Neuronal stem cell (in vitro differentiated cells): ENCODE results near the gene CTAG1A.
"Not testable (repeated sequence)": the region's sequence is repeated elsewhere in the genome, so short reads cannot be mapped to it uniquely, and the experiment has no call there.

ENCODE experiments used
- DNase-seq: peaks from one replicate; pipeline ENCODE4 v3.0.0-alpha.2; 2013; ENCODE audit warnings: low spot score
- H2AFZ ChIP-seq: one replicate; pipeline ENCODE4 v1.6.1; 2013; ENCODE audit warnings: mild to moderate bottlenecking, low read length, inconsistent platforms
- H2AK5ac ChIP-seq: 2 replicates; pipeline ENCODE4 v1.6.1; 2013; ENCODE audit warnings: low read depth, mild to moderate bottlenecking, inconsistent platforms, low read length, moderate library complexity, mixed read lengths
- H2BK120ac ChIP-seq: 2 replicates; pipeline ENCODE4 v1.6.1; 2013; ENCODE audit warnings: low read depth, mild to moderate bottlenecking, inconsistent platforms, low read length, moderate library complexity, mixed read lengths
- H2BK12ac ChIP-seq: one replicate; pipeline ENCODE4 v1.6.1; 2013; ENCODE audit warnings: low read length, inconsistent platforms
- H2BK15ac ChIP-seq: 2 replicates; pipeline ENCODE4 v1.6.1; 2013; ENCODE audit warnings: mild to moderate bottlenecking, low read length, inconsistent platforms, mixed read lengths
- H2BK5ac ChIP-seq: one replicate; pipeline ENCODE4 v1.6.1; 2013; ENCODE audit warnings: inconsistent platforms, mild to moderate bottlenecking, low read length, moderate library complexity
- H3K14ac ChIP-seq: one replicate; pipeline ENCODE4 v1.6.1; 2013; ENCODE audit warnings: low read length, inconsistent platforms
- H3K18ac ChIP-seq: 2 replicates; pipeline ENCODE4 v1.6.1; 2013; ENCODE audit warnings: low read length, inconsistent platforms
- H3K23ac ChIP-seq: 2 replicates; pipeline ENCODE4 v1.6.1; 2013; ENCODE audit warnings: low read depth, mild to moderate bottlenecking, mixed read lengths, low read length, inconsistent platforms; ENCODE audit not compliant: poor library complexity
- H3K27ac ChIP-seq: replicated peaks from 3 replicates; pipeline ENCODE4 v1.5.1; 2013; ENCODE audit warnings: low read length, inconsistent platforms
- H3K27me3 ChIP-seq, 3 experiments: 2 replicates each; pipeline ENCODE4 v1.6.1; 2013; ENCODE audit warnings: low read length in 3 of 3, mild to moderate bottlenecking in 2 of 3, inconsistent platforms in 1 of 3, low read depth in 1 of 3, mixed read lengths in 1 of 3, moderate library complexity in 1 of 3; ENCODE audit not compliant: control insufficient read depth in 3 of 3, insufficient read depth in 3 of 3
- H3K36me3 ChIP-seq, 2 donors: replicated peaks in 1 of 2; 2 replicates each; pipeline ENCODE4 v1.6.1; 2013; ENCODE audit warnings: low read length in 2 of 2; ENCODE audit not compliant: control insufficient read depth in 2 of 2, insufficient read depth in 2 of 2
- H3K4ac ChIP-seq: 2 replicates; pipeline ENCODE4 v1.6.1; 2013; ENCODE audit warnings: inconsistent platforms, mild to moderate bottlenecking, low read length, moderate library complexity
- H3K4me1 ChIP-seq, 2 donors: 1 replicate in 1 of 2; 2 replicates in 1 of 2; pipeline ENCODE4 v1.6.1; 2013; ENCODE audit warnings: low read length in 2 of 2, low read depth in 1 of 2; ENCODE audit not compliant: control insufficient read depth in 2 of 2, insufficient read depth in 1 of 2
- H3K4me2 ChIP-seq: one replicate; pipeline ENCODE4 v1.6.1; 2013; ENCODE audit warnings: mild to moderate bottlenecking, low read length, inconsistent platforms; ENCODE audit not compliant: insufficient read depth, poor library complexity, severe bottlenecking
- H3K4me3 ChIP-seq, 2 donors: 2 replicates each; pipeline ENCODE4 v1.5.1; 2013; ENCODE audit warnings: low read length in 2 of 2, mild to moderate bottlenecking in 2 of 2, inconsistent platforms in 1 of 2, moderate library complexity in 1 of 2
- H3K79me1 ChIP-seq: one replicate; pipeline ENCODE4 v1.6.1; 2013; ENCODE audit warnings: low read depth, mild to moderate bottlenecking, inconsistent platforms, low read length, moderate library complexity
- H3K9ac ChIP-seq: one replicate; pipeline ENCODE4 v1.6.1; 2013; ENCODE audit warnings: mild to moderate bottlenecking, low read depth, low read length, inconsistent platforms; ENCODE audit not compliant: poor library complexity
- H3K9me3 ChIP-seq, 2 donors: replicated peaks in 1 of 2; 2 replicates each; pipeline versions ENCODE3 to v1.6.1; 2013; ENCODE audit warnings: low read length in 2 of 2, mild to moderate bottlenecking in 2 of 2, inconsistent platforms in 1 of 2, low read depth in 1 of 2, mixed read lengths in 1 of 2, moderate library complexity in 1 of 2; ENCODE audit not compliant: control insufficient read depth in 2 of 2, insufficient read depth in 1 of 2
- H4K8ac ChIP-seq: one replicate; pipeline ENCODE4 v1.6.1; 2013; ENCODE audit warnings: low read depth, mild to moderate bottlenecking, inconsistent platforms, low read length, moderate library complexity
- H4K91ac ChIP-seq: one replicate; pipeline ENCODE4 v1.6.1; 2013; ENCODE audit warnings: low read length, low read depth, mild to moderate bottlenecking, inconsistent platforms; ENCODE audit not compliant: poor library complexity
- WGBS, 2 donors: extraction: QIAGEN DNeasy Blood & Tissue Kit; methylation state at CpG; one replicate each; pipeline ENCODE4 v1.1.7; 2013; ENCODE audit warnings: missing lambda C conversion rate in 2 of 2, mixed read lengths in 1 of 2; ENCODE audit not compliant: insufficient read length in 2 of 2, insufficient replicate concordance in 1 of 2; ENCODE audit errors: extremely low coverage in 2 of 2; 5-methylcytosine and 5-hydroxymethylcytosine counted together

The CTAG1A gene

DNA sequence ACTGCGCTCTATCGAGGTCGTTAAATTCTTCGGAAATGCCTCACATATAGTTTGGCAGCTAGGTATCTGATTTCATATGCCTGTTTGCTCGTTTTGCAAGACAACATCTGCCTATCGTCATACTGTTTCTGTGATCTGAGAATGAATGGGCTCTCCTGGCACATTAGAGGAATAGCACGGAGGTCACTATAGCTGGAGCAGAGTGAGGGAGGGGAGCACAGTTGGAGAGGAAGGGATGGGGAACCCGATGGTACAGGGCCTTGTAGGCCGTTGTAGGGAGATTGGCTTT, 37.0 kb upstream of the CTAG1A start:
- H2BK12ac ChIP-seq: no peak overlapping the region
- peaks cover 0 to 3% (median 0%) of the 10 kb centered on the region in 3 experiments for H3K27me3 ChIP-seq
- H3K36me3 ChIP-seq: peaks cover 6 to 23% of the 10 kb centered on the region in 2 donors
- H4K8ac ChIP-seq: no peak overlapping the region
- H3K27ac ChIP-seq: no peak overlapping the region
- peak overlapping the region; percentile 82 to 95 for H3K4me3 ChIP-seq
- no peak overlapping the region for H3K4ac ChIP-seq
- DNase-seq: no peak
- no peak overlapping the region for H4K91ac ChIP-seq
- no peak overlapping the region for H3K23ac ChIP-seq
- peak overlapping the region; percentile 97 for H2AFZ ChIP-seq
- H2BK120ac ChIP-seq: no peak overlapping the region
- no peak overlapping the region for H2BK15ac ChIP-seq
- peak overlapping the region; percentile 58 for H3K4me2 ChIP-seq
- no peaks in the 10 kb centered on the region for H3K9me3 ChIP-seq
- no peak overlapping the region for H2BK5ac ChIP-seq
- peaks cover 4 to 5% of the 10 kb centered on the region in 2 donors for H3K4me1 ChIP-seq
- H3K9ac ChIP-seq: peak overlapping the region; percentile 24
- whole genome bisulfite sequencing, 2 donors: no CpG with 5 or more reads among the region's 9 CpGs
- no peak overlapping the region for H3K14ac ChIP-seq
- no peak overlapping the region for H3K18ac ChIP-seq
- H2AK5ac ChIP-seq: no peak overlapping the region
- peaks cover 3% of the 10 kb centered on the region for H3K79me1 ChIP-seq

DNA sequence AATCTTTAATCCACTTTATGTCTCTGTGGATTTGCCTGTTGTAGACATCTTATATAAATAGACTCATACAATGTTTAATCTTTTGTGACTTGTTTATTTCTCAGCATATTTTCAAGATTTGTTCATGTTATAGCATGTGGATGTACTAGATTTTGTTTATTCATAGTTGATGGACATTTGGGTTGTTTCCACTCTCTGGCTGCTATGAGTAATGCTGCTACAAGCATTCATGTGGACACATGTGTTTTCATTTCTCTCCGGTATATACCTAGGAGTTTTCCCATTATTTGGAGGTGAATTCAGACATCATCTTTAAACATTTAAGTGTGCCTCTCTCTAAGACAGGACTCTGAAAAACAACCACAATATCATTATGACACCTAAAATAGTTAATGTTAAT, 35.2 kb upstream of the CTAG1A start:
- no peak overlapping the region for H2BK120ac ChIP-seq
- H2BK12ac ChIP-seq: no peak overlapping the region
- no peak overlapping the region for H2BK15ac ChIP-seq
- H2AFZ ChIP-seq: no peak overlapping the region
- H3K36me3 ChIP-seq: peaks cover 5 to 24% of the 10 kb centered on the region in 2 donors
- H3K4ac ChIP-seq: no peak overlapping the region
- H3K18ac ChIP-seq: no peak overlapping the region
- no peak overlapping the region for H2BK5ac ChIP-seq
- H3K4me1 ChIP-seq: peaks cover 4 to 5% of the 10 kb centered on the region in 2 donors
- no peak overlapping the region for H4K8ac ChIP-seq
- no peaks in the 10 kb centered on the region for H3K9me3 ChIP-seq
- H3K27ac ChIP-seq: no peak overlapping the region
- no peak for DNase-seq
- H3K27me3 ChIP-seq: peaks cover 0 to 1% (median 0%) of the 10 kb centered on the region in 3 experiments
- no peak overlapping the region for H3K14ac ChIP-seq
- WGBS, 2 donors: no CpG with 5 or more reads among the region's 1 CpG
- no peak overlapping the region for H3K9ac ChIP-seq
- H2AK5ac ChIP-seq: no peak overlapping the region
- H3K23ac ChIP-seq: no peak overlapping the region
- peaks cover 3% of the 10 kb centered on the region for H3K79me1 ChIP-seq
- no peak overlapping the region for H3K4me3 ChIP-seq
- no peak overlapping the region for H3K4me2 ChIP-seq
- H4K91ac ChIP-seq: no peak overlapping the region

DNA sequence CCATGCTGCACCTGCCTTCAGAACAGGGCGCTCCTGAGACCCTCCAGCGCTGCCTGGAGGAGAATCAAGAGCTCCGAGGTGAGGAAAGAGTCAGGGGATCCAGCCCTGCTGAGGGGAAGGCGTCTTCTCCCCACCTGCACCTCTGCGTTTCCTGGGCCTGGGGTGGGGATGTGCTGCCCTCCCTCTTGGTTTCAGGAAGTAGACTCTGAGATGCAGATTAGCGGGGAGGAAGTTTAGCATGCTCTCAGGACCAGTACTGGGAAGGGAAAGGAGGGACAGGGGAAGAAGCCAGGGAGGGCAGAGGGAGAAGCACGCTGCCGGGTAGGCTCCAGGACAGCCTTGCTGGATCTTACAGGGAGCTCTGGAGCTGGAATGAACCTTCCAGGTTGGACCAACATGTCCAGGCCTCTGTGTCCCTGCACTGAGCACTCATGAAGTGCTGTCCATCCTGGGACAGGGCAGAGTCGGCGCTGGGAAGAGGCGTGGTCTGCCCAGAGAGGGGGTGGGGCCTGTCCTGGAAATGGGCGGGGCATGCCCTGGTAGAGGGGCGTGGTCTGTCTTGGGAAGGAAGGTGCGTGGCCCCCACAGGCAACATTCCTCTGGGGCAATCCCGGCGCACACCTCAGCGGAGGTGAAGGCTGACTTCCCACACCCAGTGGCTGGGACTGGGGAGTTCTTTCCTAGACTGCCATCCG, 32.7 kb upstream of the CTAG1A start:
- not testable (repeated sequence) for H2BK15ac ChIP-seq, H3K4me3 ChIP-seq, H2BK120ac ChIP-seq, H3K9ac ChIP-seq, H3K4me2 ChIP-seq, H3K18ac ChIP-seq, H4K91ac ChIP-seq, H3K4ac ChIP-seq, H2AK5ac ChIP-seq, H2BK5ac ChIP-seq, H2AFZ ChIP-seq, DNase-seq, H3K23ac ChIP-seq, H2BK12ac ChIP-seq, H3K14ac ChIP-seq, H3K4me1 ChIP-seq, H3K9me3 ChIP-seq, H3K79me1 ChIP-seq, H3K27me3 ChIP-seq, H3K27ac ChIP-seq
- no CpG with 5 or more reads among the region's 18 CpGs for WGBS, 2 donors
- peak overlapping the region; percentile 1 for H4K8ac ChIP-seq
- H3K36me3 ChIP-seq: peaks cover 0 to 19% of the 10 kb centered on the region in 2 donors

DNA sequence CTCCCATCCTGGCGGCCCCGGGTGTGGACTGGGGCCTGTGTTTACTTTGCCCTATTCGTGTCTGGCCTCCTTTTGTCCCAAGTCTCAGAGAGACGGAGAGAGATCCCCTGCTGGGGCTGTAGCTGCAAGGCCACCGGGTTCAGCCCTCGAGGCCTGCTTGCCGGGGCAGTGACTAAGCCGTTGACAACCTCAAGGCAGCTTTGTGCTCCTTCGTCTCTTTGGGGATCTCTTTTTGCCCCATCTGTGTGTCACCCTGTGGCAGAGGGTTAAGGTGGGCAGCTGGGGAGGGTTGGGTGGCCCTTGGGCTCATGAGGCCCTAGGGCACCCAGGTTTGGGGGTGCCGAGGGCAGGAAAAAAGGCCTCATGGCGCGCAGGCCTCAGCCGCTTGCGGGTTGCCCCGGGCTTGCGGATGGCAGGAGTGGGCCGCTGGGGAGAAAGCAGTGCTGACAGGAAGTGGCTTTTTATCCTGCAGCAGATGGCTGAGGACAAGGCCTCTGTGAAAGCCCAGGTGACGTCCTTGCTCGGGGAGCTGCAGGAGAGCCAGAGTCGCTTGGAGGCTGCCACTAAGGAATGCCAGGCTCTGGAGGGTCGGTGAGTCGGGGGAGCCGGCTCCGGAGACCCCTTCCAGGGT, 26.8 kb upstream of the CTAG1A start:
- not testable (repeated sequence) for H3K27me3 ChIP-seq, DNase-seq, H3K4me2 ChIP-seq, H3K9ac ChIP-seq, H2BK120ac ChIP-seq, H4K8ac ChIP-seq, H2BK5ac ChIP-seq, H2BK12ac ChIP-seq, H2BK15ac ChIP-seq, H3K4ac ChIP-seq, H2AK5ac ChIP-seq, H3K27ac ChIP-seq, H4K91ac ChIP-seq, H3K79me1 ChIP-seq, H3K14ac ChIP-seq, H3K18ac ChIP-seq, H3K4me3 ChIP-seq, H3K4me1 ChIP-seq, H3K23ac ChIP-seq, H2AFZ ChIP-seq, H3K9me3 ChIP-seq
- peaks cover 0 to 17% of the 10 kb centered on the region in 2 donors for H3K36me3 ChIP-seq
- no CpG with 5 or more reads among the region's 24 CpGs for WGBS, 2 donors
